ENCODE data around the gene EXOC6. TPM values are rescaled to one million over a fixed set of nuclear protein-coding genes. Genes with fewer than 3 reads are reported as not detected.

The EXOC6 gene
- total and polyA plus RNA-seq, 2 of the 13 experiments (the other 11 are each of a cell fraction or from before 2014, with no cell fraction given): 22.2 to 29.2 TPM

DNA sequence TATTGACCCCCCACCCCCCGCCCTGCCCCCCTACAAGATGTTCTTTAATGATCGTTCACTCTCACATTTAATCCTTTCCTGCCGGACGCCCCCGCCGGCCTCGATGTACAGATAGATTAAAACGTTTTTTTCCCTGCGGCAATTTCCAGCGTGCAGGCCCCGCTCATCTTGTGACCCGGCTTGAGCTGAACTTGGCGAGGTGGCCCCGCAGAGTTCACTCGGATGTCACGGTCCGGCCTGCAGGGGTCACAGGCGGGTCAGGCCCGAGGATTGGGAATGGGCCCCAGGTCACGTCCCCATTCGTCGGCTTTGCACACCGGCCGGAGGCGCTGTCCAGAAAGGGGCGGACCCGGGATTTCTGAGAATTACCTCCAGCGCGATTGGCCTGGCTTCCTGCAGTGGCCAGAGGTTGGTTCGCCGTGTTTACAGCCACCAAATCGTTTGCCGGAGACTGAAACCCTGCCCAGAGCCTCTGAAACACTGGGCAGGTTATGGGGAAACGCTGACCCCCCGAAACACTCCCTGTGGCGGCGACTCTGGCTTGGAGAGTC lies 223.4 kb downstream of the EXOC6 start (continued):
- TF ChIP-seq, protein P1, sequence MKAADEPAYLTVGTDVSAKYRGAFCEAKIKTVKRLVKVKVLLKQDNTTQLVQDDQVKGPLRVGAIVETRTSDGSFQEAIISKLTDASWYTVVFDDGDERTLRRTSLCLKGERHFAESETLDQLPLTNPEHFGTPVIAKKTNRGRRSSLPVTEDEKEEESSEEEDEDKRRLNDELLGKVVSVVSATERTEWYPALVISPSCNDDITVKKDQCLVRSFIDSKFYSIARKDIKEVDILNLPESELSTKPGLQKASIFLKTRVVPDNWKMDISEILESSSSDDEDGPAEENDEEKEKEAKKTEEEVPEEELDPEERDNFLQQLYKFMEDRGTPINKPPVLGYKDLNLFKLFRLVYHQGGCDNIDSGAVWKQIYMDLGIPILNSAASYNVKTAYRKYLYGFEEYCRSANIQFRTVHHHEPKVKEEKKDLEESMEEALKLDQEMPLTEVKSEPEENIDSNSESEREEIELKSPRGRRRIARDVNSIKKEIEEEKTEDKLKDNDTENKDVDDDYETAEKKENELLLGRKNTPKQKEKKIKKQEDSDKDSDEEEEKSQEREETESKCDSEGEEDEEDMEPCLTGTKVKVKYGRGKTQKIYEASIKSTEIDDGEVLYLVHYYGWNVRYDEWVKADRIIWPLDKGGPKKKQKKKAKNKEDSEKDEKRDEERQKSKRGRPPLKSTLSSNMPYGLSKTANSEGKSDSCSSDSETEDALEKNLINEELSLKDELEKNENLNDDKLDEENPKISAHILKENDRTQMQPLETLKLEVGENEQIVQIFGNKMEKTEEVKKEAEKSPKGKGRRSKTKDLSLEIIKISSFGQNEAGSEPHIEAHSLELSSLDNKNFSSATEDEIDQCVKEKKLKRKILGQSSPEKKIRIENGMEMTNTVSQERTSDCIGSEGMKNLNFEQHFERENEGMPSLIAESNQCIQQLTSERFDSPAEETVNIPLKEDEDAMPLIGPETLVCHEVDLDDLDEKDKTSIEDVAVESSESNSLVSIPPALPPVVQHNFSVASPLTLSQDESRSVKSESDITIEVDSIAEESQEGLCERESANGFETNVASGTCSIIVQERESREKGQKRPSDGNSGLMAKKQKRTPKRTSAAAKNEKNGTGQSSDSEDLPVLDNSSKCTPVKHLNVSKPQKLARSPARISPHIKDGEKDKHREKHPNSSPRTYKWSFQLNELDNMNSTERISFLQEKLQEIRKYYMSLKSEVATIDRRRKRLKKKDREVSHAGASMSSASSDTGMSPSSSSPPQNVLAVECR (CRISPR knock-in tag; IDR thresholded peaks at IDR 0.05; ENCODE audit: borderline replicate concordance): no peak; the same call in 1 of the 2 replicates
- TF ChIP-seq, protein P2, sequence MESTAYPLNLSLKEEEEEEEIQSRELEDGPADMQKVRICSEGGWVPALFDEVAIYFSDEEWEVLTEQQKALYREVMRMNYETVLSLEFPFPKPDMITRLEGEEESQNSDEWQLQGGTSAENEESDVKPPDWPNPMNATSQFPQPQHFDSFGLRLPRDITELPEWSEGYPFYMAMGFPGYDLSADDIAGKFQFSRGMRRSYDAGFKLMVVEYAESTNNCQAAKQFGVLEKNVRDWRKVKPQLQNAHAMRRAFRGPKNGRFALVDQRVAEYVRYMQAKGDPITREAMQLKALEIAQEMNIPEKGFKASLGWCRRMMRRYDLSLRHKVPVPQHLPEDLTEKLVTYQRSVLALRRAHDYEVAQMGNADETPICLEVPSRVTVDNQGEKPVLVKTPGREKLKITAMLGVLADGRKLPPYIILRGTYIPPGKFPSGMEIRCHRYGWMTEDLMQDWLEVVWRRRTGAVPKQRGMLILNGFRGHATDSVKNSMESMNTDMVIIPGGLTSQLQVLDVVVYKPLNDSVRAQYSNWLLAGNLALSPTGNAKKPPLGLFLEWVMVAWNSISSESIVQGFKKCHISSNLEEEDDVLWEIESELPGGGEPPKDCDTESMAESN (CRISPR knock-in tag; conservative IDR thresholded peaks at IDR 0.05): 0 out of 2 replicates have a peak, but pooled peaks have one; percentile 33
- TF ChIP-seq NFYC (CRISPR knock-in tag; IDR thresholded peaks at IDR 0.05) (peak; percentile 58), IRF2 (CRISPR knock-in tag; IDR thresholded peaks at IDR 0.05) (no peak), ZNF749 (CRISPR knock-in tag; IDR thresholded peaks at IDR 0.05; ENCODE audit: borderline replicate concordance) (no peak), SALL1 (CRISPR knock-in tag; IDR thresholded peaks at IDR 0.05) (peak; percentile 69), MLXIP (CRISPR knock-in tag; IDR thresholded peaks at IDR 0.05; ENCODE audit: borderline replicate concordance) (no peak), ZNF235 (CRISPR knock-in tag; IDR thresholded peaks at IDR 0.05; ENCODE audit: borderline replicate concordance) (no peak), RORA (CRISPR knock-in tag; IDR thresholded peaks at IDR 0.05) (no peak), NR0B2 (CRISPR knock-in tag; IDR thresholded peaks at IDR 0.05) (no peak), ZNF543 (CRISPR knock-in tag; IDR thresholded peaks at IDR 0.05) (no peak), IKZF4 (CRISPR knock-in tag; IDR thresholded peaks at IDR 0.05; ENCODE audit: borderline replicate concordance, low read depth, not compliant biosample characterization) (peak; percentile 26), ZNF10 (CRISPR knock-in tag; IDR thresholded peaks at IDR 0.05; ENCODE audit: borderline replicate concordance, low read depth) (no peak), FOXA1 (IDR thresholded peaks at IDR 0.05) (no peak), FOXA1 (CRISPR knock-in tag; IDR thresholded peaks at IDR 0.05) (0 out of 2 replicates have a peak, but pooled peaks have one; percentile 50), GTF3A (CRISPR knock-in tag; conservative IDR thresholded peaks at IDR 0.05) (no peak), ZNF781 (CRISPR knock-in tag; IDR thresholded peaks at IDR 0.05; ENCODE audit: borderline replicate concordance, not compliant biosample characterization) (no peak)
- TF ChIP-seq, protein P3, sequence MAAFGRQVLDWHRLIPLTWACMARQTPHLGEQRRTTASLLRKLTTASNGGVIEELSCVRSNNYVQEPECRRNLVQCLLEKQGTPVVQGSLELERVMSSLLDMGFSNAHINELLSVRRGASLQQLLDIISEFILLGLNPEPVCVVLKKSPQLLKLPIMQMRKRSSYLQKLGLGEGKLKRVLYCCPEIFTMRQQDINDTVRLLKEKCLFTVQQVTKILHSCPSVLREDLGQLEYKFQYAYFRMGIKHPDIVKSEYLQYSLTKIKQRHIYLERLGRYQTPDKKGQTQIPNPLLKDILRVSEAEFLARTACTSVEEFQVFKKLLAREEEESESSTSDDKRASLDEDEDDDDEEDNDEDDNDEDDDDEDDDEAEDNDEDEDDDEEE (CRISPR knock-in tag; IDR thresholded peaks at IDR 0.05): no peak
